ENCODE measurements around the gene ATP1A1. TPM values are rescaled to one million over a fixed set of nuclear protein-coding genes. Genes with fewer than 3 reads are reported as not detected.

The ATP1A1 gene
- total RNA-seq, 1 donor from 2014 or later = 240 TPM

DNA sequence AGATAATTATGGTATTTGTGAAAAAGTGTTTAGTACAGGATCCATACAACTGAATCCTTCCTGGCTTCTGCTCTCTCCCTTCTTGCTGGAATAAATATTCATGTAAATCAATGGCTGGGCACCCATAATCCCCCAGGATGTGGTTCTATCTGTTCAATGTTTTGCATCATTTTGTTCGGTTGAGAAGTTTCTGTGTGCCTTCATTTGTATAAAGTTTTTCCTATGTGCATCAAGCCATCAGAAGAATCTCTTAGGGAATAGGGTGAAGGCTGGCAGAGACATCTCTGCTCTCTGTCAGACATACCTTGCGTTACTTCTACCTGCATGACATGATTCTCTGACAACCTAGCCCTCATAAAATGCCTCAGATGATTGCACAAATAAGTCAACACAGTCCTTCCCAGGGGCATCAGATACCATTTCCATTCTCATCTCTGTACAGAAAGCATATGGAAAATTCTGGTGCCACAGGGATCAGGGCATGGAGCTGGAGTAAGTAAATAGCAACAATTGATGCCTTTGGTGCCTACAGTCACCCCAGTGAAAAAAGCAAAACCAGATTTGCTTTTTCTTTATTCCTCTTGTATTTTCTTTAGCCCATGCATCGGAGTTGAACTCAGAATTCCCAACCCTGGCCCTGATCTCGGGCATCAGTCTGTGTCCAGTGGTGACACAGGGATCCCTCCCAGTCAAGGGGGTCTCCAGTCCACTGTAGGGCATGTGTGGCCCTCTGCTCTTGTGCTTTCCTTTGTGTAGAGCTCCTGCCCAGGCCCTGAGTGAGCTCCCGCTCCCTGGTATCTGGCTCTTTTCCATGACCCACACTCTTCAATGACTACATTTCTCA, 39.7 kb upstream of the ATP1A1 start:
- Mint-ChIP-seq H3K9me3 (no peaks in the 10 kb centered on the region), H3K27ac (no peak overlapping the region), H3K27me3 (ENCODE audit: insufficient read depth) (no peaks in the 10 kb centered on the region), H3K36me3 (ENCODE audit: low read depth) (peaks cover 2% of the 10 kb centered on the region), H3K4me1 (ENCODE audit: low read depth) (peaks cover 6% of the 10 kb centered on the region), H3K4me3 (no peak overlapping the region)
- intact Hi-C loops (cut with micrococcal nuclease) = no loop called here
- DNase-seq (ENCODE audit: low spot score) = no peak

DNA sequence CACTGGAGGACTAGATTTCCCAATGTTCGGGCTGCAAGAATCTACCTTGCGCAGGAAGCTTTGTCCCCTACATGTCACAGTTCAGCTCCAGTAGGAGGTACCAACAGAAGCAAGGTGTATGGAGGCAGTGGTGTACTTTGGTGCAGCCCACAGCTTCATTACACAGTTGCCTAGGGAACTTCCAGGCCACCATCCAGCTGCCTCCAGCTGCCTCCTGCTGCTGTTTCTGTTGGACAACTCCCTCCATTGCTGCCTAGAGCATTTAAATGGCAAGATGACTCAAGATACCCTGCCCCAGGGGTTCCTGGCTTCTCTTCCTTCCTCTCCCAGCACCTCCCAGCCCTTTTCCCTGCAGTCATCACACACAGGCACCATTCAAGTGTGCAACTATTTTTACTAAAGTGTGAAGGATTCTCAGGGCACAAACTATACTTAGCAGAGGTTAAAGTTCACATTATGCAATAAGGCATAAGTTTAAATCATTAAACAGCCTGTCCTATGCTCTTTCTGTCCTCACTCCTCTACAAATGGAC, 39.0 kb upstream of the ATP1A1 start:
- intact Hi-C loops (cut with micrococcal nuclease) = no loop called here
- Mint-ChIP-seq H3K36me3 (ENCODE audit: low read depth) (no peaks in the 10 kb centered on the region), H3K27me3 (ENCODE audit: insufficient read depth) (no peaks in the 10 kb centered on the region), H3K4me1 (ENCODE audit: low read depth) (peaks cover 4% of the 10 kb centered on the region), H3K27ac (no peak overlapping the region), H3K9me3 (no peaks in the 10 kb centered on the region), H3K4me3 (no peak overlapping the region)
- DNase-seq (ENCODE audit: low spot score) = no peak

DNA sequence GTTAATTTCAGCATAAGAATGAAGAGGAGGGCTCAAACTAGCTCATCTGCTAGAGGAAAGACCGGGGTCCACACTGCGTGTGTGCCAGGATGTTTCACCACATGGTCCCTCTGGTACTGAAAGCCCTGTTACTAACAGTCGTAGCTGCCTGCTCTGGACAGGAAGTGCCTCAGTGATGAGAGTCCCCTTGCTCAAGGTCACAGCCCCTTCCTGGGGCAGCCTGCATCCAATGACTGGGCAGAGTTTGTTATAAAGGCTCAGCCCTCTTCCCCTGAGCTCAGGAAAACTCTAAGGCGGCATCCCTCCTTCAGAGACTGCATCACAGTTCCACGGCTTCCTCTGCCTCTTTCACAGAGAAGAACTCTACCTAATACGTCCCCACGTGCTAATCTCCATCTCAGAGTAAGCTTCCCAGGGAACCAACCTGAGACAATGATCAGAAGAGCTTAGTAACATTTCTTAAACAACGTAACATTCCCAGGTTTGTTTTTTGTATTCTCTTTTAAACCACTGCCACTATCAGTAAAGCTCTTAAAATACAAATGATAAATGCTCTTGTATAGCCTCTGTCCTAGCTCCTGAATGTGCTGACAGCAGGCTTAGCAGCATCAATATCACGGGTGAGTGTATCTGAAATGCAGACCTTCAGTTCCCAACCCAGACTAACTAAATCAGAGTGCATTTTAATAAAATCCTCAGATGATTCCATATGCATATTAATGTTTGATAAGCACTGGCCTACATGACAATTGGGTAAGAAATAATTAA, 38.0 kb upstream of the ATP1A1 start:
- Mint-ChIP-seq H3K27ac (no peak overlapping the region), H3K9me3 (no peaks in the 10 kb centered on the region), H3K4me1 (ENCODE audit: low read depth) (no peaks in the 10 kb centered on the region), H3K36me3 (ENCODE audit: low read depth) (no peaks in the 10 kb centered on the region), H3K27me3 (ENCODE audit: insufficient read depth) (peaks cover 1% of the 10 kb centered on the region), H3K4me3 (no peak overlapping the region)
- no peak for DNase-seq (ENCODE audit: low spot score)
- intact Hi-C loops (cut with micrococcal nuclease) = no loop called here

DNA sequence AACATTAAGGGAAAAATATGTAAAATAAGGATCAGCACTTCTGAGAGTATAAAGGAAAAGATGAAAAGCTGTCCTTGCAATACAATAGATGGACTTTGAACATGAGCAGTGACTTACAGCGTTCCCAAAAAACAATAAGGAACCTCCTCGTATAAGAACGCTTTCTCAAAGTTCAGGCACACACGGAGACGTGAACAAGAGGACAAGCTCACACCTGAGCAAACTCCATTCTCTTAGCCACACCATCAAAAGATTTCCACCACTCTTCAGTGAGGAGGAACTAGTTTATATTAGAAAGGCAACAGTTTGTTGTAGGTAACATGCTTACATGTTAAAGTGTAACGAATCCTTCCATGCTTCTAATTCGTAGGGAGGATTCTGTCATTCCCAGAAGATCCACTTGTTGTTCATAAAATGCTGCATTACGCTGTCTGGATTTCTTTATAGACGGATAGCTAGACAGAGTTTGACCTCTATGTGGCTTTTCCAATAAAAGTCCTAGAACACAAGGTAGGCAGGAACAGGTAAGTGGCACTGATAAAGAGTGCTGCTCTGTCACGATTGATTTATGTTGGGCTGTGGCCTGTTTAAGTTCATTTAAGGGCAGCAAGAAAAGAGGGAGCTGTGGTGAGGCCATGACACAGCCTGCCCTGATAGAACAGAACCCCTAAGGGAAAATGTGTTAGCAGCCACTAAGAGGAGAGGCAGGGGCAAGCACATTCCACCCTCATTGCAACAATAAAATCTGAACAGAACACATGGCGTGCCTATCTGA, 37.0 kb upstream of the ATP1A1 start:
- Mint-ChIP-seq H3K4me1 (ENCODE audit: low read depth) (no peaks in the 10 kb centered on the region), H3K27me3 (ENCODE audit: insufficient read depth) (peaks cover 4% of the 10 kb centered on the region), H3K9me3 (no peaks in the 10 kb centered on the region), H3K4me3 (no peak overlapping the region), H3K27ac (no peak overlapping the region), H3K36me3 (ENCODE audit: low read depth) (no peaks in the 10 kb centered on the region)
- no peak for DNase-seq (ENCODE audit: low spot score)
- intact Hi-C loops (cut with micrococcal nuclease) = no loop called here

DNA sequence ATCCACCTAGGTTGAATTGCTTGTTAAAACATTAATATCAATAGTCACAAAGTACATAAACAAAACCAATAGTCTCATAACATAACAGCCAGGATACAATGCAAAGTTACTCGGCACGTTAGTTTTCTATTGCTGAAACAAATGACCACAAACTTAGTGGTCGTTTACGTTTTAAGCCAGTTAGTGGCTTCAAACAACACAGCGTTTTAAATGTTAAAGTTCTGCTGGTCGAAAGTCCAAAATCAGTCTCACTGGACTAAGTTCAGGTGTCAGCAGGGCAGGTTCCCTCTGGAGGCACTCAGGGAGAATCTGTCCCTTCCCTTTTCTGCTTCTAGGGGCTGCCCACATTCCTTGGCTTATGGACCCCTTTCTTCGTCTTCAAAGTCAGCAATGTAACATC, 35.6 kb upstream of the ATP1A1 start:
- H3K4me1 Mint-ChIP-seq (ENCODE audit: low read depth) = no peaks in the 10 kb centered on the region
- peaks cover 4% of the 10 kb centered on the region for H3K27me3 Mint-ChIP-seq (ENCODE audit: insufficient read depth)
- DNase-seq (ENCODE audit: low spot score) = no peak
- no peak overlapping the region for H3K27ac Mint-ChIP-seq
- no peaks in the 10 kb centered on the region for H3K36me3 Mint-ChIP-seq (ENCODE audit: low read depth)
- H3K4me3 Mint-ChIP-seq = no peak overlapping the region
- intact Hi-C loops (cut with micrococcal nuclease) = no loop called here
- H3K9me3 Mint-ChIP-seq = no peaks in the 10 kb centered on the region

DNA sequence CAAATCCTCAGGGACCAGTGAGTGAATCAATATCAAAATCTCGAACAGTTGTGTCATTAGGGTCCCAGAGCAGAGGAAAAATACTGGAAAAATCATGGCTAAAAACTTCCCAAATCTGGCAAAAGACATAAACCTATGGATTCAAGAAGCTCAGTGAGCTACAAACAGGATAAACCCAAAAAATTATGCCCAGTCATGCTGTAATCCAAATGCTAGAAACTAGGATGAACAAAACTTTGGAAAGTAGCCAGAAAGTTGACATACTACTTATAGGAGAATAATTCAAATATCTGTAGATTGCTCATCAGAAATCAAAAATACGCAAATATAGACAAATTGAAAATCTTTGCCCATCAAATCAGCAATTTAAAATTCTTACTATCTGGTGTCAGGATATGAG, 34.6 kb upstream of the ATP1A1 start:
- Mint-ChIP-seq H3K27ac (no peak overlapping the region), H3K9me3 (no peaks in the 10 kb centered on the region), H3K4me3 (no peak overlapping the region), H3K4me1 (ENCODE audit: low read depth) (no peaks in the 10 kb centered on the region), H3K27me3 (ENCODE audit: insufficient read depth) (peaks cover 4% of the 10 kb centered on the region), H3K36me3 (ENCODE audit: low read depth) (no peaks in the 10 kb centered on the region)
- intact Hi-C loops (cut with micrococcal nuclease) = no loop called here
- no peak for DNase-seq (ENCODE audit: low spot score)

DNA sequence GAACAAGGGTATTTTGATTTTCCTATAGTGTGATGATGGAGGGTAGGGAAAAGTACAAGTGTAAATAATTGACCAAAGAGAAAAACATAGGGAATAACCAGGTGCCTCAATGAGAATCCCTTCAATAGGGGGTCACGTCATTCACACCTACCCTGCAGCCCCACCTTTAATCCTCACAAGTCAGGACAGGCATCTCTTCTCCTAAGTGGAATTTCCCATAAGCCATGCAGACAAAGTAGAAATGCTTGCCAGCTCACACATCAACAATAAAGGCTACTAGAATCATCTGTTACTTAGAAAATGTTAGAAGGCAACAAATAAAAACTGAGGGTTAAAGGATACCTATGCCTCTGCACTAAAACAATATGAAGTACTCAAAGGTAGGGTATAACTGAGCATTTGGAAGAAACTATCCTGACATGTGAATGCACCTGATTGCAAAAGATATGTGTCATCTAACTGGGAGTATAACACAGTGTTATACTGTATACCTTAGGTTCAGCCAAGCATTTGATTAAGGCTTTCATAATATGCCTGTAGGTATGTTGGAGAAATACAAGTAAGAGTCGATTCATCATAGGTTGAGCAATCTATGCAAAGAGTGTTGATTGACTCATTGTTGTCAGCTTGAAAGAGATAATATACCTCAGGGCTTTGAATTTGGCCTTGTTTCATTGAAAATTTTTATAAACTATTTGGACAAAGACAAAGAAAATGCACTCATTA, 32.4 kb upstream of the ATP1A1 start:
- Mint-ChIP-seq H3K27me3 (ENCODE audit: insufficient read depth) (peaks cover 7% of the 10 kb centered on the region), H3K4me1 (ENCODE audit: low read depth) (no peaks in the 10 kb centered on the region), H3K9me3 (no peaks in the 10 kb centered on the region), H3K4me3 (no peak overlapping the region), H3K27ac (no peak overlapping the region), H3K36me3 (ENCODE audit: low read depth) (no peaks in the 10 kb centered on the region)
- intact Hi-C loops (cut with micrococcal nuclease) = no loop called here
- DNase-seq (ENCODE audit: low spot score) = no peak

DNA sequence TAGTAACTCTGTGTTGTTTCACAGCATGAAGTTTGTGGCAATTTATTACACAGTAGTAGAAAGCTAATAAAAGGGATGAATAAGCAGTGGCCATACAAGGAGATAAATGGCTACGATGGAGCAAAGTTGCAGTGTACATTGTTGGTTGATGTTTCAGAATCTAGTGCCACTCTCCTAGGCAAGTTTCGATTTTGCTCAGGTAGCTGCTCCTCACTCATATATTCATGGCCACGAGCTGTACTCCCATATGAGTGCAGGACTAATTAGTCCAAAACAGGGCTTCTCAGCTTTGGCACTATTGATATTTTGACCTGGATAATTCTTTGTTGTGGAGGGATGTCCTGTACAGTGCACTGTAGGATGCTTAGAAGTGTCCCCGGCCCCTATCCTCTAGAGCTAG, 30.0 kb upstream of the ATP1A1 start:
- H3K4me1 Mint-ChIP-seq (ENCODE audit: low read depth) = peaks cover 6% of the 10 kb centered on the region
- DNase-seq (ENCODE audit: low spot score) = no peak
- H3K9me3 Mint-ChIP-seq = no peaks in the 10 kb centered on the region
- intact Hi-C loops (cut with micrococcal nuclease) = no loop called here
- H3K4me3 Mint-ChIP-seq = no peak overlapping the region
- no peaks in the 10 kb centered on the region for H3K36me3 Mint-ChIP-seq (ENCODE audit: low read depth)
- peaks cover 7% of the 10 kb centered on the region for H3K27me3 Mint-ChIP-seq (ENCODE audit: insufficient read depth)
- no peak overlapping the region for H3K27ac Mint-ChIP-seq

DNA sequence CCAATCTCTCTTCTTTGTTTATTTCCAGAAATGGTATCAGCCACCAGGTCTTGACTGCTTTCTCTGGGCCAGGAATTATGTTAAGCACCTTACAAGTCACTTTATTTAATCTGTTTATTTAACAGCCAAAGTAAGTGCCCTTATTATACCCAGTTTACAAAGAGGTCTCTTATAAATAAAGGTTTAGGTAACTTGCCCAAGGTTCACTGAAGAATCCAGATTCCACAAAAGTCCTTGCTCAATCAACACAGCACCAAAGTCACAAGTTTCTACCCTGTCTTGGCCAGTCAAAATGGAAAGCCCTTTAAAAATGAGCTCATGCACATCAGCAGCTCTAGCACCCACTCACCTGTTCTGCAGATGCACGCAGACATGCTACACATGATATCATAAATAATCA, 28.0 kb upstream of the ATP1A1 start:
- intact Hi-C loops (cut with micrococcal nuclease) = no loop called here
- peaks cover 6% of the 10 kb centered on the region for H3K4me1 Mint-ChIP-seq (ENCODE audit: low read depth)
- H3K27ac Mint-ChIP-seq = no peak overlapping the region
- no peak overlapping the region for H3K4me3 Mint-ChIP-seq
- peaks cover 6% of the 10 kb centered on the region for H3K27me3 Mint-ChIP-seq (ENCODE audit: insufficient read depth)
- no peaks in the 10 kb centered on the region for H3K9me3 Mint-ChIP-seq
- H3K36me3 Mint-ChIP-seq (ENCODE audit: low read depth) = no peaks in the 10 kb centered on the region
- no peak for DNase-seq (ENCODE audit: low spot score)

DNA sequence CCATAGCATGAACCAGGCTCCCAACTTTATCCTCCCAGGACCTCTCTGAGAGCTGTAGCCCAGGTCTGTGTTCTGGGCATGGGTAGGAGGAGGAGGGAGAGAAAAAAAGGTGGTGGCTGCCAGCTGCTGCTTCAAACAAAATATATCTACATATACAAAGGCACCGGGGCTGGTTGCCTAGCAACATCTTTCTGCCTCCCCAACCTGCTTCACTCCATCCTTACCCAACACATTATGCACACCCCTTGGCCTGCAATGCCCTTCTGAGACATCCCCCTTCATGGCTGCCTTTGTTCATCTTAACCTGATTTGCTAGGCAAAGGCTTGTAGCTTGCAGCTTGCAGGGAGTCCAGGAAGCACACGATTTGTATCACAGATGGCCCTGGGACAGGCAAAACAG, 27.2 kb upstream of the ATP1A1 start:
- Mint-ChIP-seq H3K4me1 (ENCODE audit: low read depth) (peaks cover 6% of the 10 kb centered on the region), H3K27me3 (ENCODE audit: insufficient read depth) (peaks cover 5% of the 10 kb centered on the region), H3K27ac (no peak overlapping the region), H3K36me3 (ENCODE audit: low read depth) (no peaks in the 10 kb centered on the region), H3K4me3 (no peak overlapping the region), H3K9me3 (no peaks in the 10 kb centered on the region)
- no peak for DNase-seq (ENCODE audit: low spot score)
- intact Hi-C loops (cut with micrococcal nuclease) = no loop called here

DNA sequence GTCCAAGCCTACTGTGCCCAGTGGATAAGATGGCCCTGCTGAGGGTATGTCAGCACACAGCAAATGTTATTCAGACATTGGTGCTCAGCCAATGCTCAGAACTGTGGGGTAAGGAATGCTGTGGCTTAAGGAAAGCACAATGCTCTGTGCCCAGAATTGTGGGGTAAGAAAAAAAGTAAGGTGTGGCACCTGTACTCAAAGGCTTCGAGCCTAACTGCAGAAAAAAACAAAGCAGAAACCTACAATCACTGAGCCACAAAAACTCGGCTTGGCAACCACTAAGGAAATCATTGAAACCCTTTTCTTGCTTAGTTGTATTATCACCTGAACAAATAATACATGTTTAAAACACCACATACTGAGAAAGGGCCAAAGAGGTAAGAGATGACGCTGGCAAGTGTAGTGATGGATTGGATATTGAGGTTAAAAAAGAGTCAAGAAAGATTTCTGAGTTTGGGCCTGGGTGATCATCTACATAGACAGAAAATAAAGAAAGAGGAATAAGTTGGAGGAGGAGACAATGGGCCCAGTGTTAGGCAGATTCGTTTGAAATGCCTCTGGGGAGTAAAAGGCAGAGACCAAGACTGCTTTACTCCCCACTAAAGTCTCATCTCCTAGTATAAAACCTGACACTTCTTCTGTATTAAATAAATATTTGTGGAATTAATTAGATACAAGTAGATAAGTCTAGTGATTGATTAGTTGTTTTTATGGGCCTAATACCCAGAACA, 25.9 kb upstream of the ATP1A1 start:
- peaks cover 9% of the 10 kb centered on the region for H3K4me1 Mint-ChIP-seq (ENCODE audit: low read depth)
- H3K36me3 Mint-ChIP-seq (ENCODE audit: low read depth) = no peaks in the 10 kb centered on the region
- H3K27ac Mint-ChIP-seq = no peak overlapping the region
- DNase-seq (ENCODE audit: low spot score) = no peak
- intact Hi-C loops (cut with micrococcal nuclease) = no loop called here
- peaks cover 3% of the 10 kb centered on the region for H3K27me3 Mint-ChIP-seq (ENCODE audit: insufficient read depth)
- no peak overlapping the region for H3K4me3 Mint-ChIP-seq
- no peaks in the 10 kb centered on the region for H3K9me3 Mint-ChIP-seq

DNA sequence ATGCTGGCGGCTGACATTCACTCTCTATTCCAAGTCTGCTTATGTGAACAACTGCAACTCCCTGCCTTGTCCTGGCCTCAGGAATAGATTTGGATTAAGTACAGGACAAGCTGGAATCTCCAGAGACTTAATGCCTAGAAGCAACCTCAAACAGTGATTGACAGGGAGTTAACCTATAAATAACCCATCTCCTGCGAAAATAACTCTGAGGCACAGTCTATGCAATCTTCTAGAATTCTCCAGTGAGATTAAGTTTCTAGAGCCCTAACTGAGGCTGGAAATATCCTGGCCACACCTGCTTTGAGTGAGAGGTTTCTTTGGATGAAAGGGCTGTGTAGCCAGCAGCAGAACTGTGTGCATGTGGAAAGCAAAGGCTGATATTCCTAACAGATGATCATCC, 25.3 kb upstream of the ATP1A1 start:
- H3K9me3 Mint-ChIP-seq = no peaks in the 10 kb centered on the region
- no peaks in the 10 kb centered on the region for H3K36me3 Mint-ChIP-seq (ENCODE audit: low read depth)
- peaks cover 3% of the 10 kb centered on the region for H3K27me3 Mint-ChIP-seq (ENCODE audit: insufficient read depth)
- H3K27ac Mint-ChIP-seq = no peak overlapping the region
- intact Hi-C loops (cut with micrococcal nuclease) = no loop called here
- no peak overlapping the region for H3K4me3 Mint-ChIP-seq
- peaks cover 15% of the 10 kb centered on the region for H3K4me1 Mint-ChIP-seq (ENCODE audit: low read depth)
- DNase-seq (ENCODE audit: low spot score) = no peak
